ENCODE data around the gene FLNB. TPM values are rescaled to one million over a fixed set of nuclear protein-coding genes. Genes with fewer than 3 reads are reported as not detected.

The FLNB gene
- total and polyA plus RNA-seq, 2 of the 13 experiments (the other 11 are each of a cell fraction or from before 2014, with no cell fraction given) = 106 to 130 TPM

DNA sequence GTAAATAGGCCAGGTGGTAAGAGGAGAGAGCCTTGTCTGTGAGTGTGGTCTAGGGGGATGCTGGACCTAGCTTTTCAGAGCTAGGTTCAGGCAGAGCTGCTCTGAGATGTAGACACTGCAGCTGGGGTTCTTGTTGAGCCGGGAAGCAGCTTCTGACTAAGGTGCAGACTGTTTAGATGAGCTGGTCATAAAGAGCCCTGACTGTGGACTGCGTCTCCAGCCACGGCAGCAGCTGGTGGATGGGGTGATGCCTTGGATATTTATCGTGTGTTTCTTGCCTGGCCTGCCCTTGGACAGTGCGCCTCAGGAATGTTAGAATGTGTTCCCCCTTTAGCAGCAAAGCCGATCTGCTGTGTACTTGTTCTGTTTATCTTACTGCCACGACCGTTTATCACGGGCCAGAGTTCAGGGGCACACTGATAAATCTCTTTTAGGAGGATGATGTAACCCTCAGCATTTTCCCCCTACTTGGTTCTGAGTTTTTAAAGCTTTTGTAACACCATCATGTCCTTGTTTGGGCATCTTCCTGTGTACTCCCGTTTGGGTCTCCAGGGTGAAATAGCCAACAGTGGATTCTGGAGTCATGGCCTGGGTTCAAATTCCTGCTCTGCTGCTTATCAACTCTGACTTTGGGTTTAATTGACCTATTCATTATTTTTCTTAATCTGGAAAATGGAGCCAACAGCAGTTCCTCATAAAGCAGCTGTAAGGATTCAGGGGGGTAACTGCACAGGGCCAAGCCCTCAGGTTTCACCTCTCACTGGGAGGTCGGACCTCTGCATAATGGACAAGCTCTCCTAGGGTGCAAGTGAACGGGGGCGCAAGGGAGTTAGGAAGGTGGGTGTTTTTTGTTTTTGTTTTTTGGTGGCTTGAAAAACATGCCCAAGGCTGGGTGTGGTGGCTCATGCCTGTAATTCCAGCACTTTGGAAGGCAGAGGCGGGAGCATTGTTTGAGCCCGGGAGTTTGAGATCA is 51.4 kb downstream of the FLNB start (continued):
- TF ChIP-seq, protein P1, sequence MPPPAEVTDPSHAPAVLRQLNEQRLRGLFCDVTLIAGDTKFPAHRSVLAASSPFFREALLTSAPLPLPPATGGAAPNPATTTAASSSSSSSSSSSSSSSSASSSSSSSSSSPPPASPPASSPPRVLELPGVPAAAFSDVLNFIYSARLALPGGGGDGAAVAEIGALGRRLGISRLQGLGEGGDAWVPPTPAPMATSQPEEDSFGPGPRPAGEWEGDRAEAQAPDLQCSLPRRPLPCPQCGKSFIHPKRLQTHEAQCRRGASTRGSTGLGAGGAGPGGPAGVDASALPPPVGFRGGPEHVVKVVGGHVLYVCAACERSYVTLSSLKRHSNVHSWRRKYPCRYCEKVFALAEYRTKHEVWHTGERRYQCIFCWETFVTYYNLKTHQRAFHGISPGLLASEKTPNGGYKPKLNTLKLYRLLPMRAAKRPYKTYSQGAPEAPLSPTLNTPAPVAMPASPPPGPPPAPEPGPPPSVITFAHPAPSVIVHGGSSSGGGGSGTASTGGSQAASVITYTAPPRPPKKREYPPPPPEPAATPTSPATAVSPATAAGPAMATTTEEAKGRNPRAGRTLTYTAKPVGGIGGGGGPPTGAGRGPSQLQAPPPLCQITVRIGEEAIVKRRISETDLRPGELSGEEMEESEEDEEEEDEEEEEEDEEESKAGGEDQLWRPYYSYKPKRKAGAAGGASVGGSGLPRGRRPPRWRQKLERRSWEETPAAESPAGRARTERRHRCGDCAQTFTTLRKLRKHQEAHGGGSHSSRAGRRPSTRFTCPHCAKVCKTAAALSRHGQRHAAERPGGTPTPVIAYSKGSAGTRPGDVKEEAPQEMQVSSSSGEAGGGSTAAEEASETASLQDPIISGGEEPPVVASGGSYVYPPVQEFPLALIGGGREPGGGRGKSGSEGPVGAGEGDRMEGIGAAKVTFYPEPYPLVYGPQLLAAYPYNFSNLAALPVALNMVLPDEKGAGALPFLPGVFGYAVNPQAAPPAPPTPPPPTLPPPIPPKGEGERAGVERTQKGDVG (CRISPR knock-in tag; IDR thresholded peaks at IDR 0.05; ENCODE audit: borderline replicate concordance) = peak; percentile 95; the same call in 1 of the 2 replicates
- TF ChIP-seq ZMYM2 (CRISPR knock-in tag; IDR thresholded peaks at IDR 0.05) (peak; percentile 88), RARA (CRISPR knock-in tag; IDR thresholded peaks at IDR 0.05) (peak; percentile 99), ZNF598 (CRISPR knock-in tag; IDR thresholded peaks at IDR 0.05; ENCODE audit: borderline replicate concordance) (no peak), ZNF451 (CRISPR knock-in tag; IDR thresholded peaks at IDR 0.05) (peak; percentile 67; the same call in 1 of the 2 replicates), NFYC (CRISPR knock-in tag; IDR thresholded peaks at IDR 0.05) (no peak)
- TF ChIP-seq, protein P2, sequence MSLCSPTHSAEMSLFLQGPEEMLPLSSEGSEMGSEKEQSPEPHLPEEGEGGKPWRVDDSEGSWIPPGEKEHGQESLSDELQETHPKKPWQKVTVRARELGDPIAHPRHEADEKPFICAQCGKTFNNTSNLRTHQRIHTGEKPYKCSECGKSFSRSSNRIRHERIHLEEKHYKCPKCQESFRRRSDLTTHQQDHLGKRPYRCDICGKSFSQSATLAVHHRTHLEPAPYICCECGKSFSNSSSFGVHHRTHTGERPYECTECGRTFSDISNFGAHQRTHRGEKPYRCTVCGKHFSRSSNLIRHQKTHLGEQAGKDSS (CRISPR knock-in tag; IDR thresholded peaks at IDR 0.05; ENCODE audit: borderline replicate concordance, low read depth) = peak; percentile 92
